ENCODE measurements around the gene MTHFR. TPM values are rescaled to one million over a fixed set of nuclear protein-coding genes. Genes with fewer than 3 reads are reported as not detected.
A peak's percentile ranks its signal among the peaks of the same experiment; 100 is the strongest.

The MTHFR gene
- 10 to 100 TPM; 38.5 to 53.9 TPM for total RNA-seq

DNA sequence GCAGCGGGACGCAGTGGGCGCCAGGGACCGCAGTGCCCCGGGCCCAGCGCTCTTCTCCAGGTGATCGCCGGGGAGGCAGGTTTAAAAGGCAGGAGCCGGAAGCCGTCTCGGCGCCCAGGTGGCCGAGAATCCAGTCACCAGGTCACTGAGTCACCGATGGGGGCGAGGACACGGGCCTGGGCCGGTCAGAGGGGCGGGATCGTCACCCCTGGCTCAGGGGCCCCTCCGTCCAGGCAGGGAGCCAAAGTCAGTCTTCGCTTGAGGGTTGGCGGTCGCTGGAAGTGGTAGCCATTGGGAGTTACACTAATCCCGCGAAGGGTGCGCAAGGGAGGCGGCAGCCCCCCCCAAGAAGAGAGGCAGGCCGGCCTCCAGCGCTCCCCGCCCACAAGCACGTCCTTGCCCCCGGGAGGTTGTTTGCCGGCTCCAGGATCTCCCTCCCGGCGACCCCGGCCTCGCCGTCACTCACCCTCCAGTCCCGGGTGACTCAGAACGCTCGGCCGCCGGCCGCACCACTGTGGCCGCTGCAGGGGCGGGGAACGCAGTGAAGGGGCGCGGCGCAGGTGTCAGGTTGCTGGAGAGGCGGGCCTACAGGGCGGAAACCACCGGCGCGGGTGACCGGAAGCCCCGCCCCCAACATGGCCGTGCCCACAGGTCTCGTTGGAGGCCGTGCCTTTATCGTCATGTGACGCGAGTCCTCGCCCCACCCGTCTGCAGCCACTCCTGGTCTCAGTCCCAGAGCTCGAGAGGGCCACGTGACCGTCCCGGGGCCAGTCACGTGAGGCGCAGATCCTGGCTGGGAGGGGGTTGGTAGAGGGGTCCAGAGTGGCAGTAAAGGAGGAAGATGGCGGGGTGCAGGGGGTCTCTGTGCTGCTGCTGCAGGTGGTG is at the start of gene MTHFR, which contains the start of gene CLCN6:
TSS of gene MTHFR (minus strand) at position 543 of the 885 bp plus-strand sequence. CDS start 2,848 bp downstream, outside the sequence.
TSS of gene CLCN6 (plus strand) at position 770 of the 885 bp plus-strand sequence. CDS start at position 842, 72 bp downstream.
- TF ChIP-seq, protein P1, sequence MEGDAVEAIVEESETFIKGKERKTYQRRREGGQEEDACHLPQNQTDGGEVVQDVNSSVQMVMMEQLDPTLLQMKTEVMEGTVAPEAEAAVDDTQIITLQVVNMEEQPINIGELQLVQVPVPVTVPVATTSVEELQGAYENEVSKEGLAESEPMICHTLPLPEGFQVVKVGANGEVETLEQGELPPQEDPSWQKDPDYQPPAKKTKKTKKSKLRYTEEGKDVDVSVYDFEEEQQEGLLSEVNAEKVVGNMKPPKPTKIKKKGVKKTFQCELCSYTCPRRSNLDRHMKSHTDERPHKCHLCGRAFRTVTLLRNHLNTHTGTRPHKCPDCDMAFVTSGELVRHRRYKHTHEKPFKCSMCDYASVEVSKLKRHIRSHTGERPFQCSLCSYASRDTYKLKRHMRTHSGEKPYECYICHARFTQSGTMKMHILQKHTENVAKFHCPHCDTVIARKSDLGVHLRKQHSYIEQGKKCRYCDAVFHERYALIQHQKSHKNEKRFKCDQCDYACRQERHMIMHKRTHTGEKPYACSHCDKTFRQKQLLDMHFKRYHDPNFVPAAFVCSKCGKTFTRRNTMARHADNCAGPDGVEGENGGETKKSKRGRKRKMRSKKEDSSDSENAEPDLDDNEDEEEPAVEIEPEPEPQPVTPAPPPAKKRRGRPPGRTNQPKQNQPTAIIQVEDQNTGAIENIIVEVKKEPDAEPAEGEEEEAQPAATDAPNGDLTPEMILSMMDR (IDR thresholded peaks at IDR 0.05): no peak
- peaks cover 0 to 75% of the 10 kb centered on the region in 2 donors for H3K4me1 ChIP-seq
- DNase-seq (ENCODE audit: low spot score): peak; percentile 100
- peak within 1 kb of the TSS; percentile 96 to 98 for H3K27ac ChIP-seq
- no peaks in the 10 kb centered on the region for H3K9me3 ChIP-seq
- peak within 1 kb of the TSS; percentile 75 to 83 for H3K4me3 ChIP-seq
- H3K27me3 ChIP-seq: no peaks in the 10 kb centered on the region
- peaks cover 27% of the 10 kb centered on the region for H3K36me3 ChIP-seq

DNA sequence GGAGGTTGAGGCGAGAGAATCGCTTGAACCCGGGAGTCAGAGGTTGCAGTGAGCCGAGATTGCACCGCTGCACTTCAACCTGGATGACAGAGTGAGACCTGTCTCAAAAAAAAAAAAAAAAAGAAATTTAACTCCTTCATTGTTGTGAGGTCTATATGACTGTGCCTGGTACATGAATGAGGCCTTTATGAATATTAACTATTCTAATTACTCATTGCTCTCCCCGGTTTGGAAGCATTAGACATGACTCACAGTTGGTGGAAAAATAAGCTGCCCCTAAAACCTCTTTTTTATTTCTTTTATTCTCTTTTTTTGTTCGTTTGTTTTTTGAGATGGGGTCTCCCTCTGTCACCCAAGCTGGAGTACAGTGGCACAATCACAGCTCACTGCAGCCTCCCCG is 49.7 kb upstream of the MTHFR start:
- Histone ChIP-seq H3K27me3 (peaks cover 0 to 4% of the 10 kb centered on the region in 2 donors), H3K9me3 (no peaks in the 10 kb centered on the region), H3K4me1 (peaks cover 0 to 8% of the 10 kb centered on the region in 2 donors), H3K27ac (peak overlapping the region; percentile 72 to 94), H3K36me3 (peaks cover 19% of the 10 kb centered on the region), H3K4me3 (no peak overlapping the region)
- no peak for DNase-seq (ENCODE audit: low spot score)
- TF ChIP-seq, protein P1 (IDR thresholded peaks at IDR 0.05): no peak

DNA sequence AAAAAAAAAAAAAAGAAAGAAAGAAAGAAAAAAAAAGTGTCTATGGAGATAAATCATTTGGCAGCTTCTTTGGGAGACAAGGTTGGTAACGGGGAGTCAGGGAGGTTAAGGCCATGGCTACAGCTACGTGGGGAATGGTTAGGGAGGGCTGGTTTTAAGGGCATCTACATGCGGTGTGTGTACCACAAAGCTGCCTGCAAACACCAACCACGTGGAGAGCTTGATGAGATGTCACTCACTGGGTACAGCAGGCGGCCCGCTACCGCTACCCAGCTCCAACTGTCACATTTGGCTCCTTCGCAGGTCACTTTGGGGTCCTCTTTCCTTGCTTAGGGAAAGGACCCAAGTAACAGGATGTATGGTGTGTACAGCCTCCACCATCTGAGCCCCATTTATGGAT is 48.8 kb upstream of the MTHFR start:
- DNase-seq (ENCODE audit: low spot score): no peak
- no peaks in the 10 kb centered on the region for H3K9me3 ChIP-seq
- H3K27me3 ChIP-seq: peaks cover 0 to 4% of the 10 kb centered on the region in 2 donors
- H3K36me3 ChIP-seq: peaks cover 19% of the 10 kb centered on the region
- TF ChIP-seq, protein P1 (IDR thresholded peaks at IDR 0.05): no peak
- H3K4me3 ChIP-seq: no peak overlapping the region
- peak overlapping the region; percentile 42 to 94 for H3K27ac ChIP-seq
- peaks cover 0 to 8% of the 10 kb centered on the region in 2 donors for H3K4me1 ChIP-seq

DNA sequence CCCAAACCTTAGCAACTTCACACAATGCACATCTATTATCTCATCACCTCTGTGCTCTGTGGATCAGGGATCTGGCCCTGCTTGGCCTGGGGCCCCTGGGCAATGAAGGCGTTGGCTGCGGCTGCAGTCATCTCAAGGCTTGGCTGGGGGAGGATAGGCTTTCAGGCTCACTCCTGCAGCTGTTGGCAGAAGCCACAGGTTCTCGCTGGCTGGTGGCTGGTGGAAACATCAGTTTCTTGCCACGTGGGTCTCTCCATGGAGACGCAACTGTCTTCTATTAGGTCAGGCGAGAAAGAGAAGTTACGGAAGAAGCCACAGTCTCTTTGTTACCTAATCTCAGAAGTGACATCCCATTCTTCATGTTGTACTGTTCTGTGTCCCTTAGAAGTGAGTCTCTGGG is 45.4 kb upstream of the MTHFR start:
- DNase-seq (ENCODE audit: low spot score): no peak
- Histone ChIP-seq H3K27me3 (no peaks in the 10 kb centered on the region), H3K9me3 (no peaks in the 10 kb centered on the region), H3K36me3 (peaks cover 12% of the 10 kb centered on the region), H3K4me3 (no peak overlapping the region), H3K27ac (no peak overlapping the region), H3K4me1 (peaks cover 0 to 11% of the 10 kb centered on the region in 2 donors)
- TF ChIP-seq, protein P1 (IDR thresholded peaks at IDR 0.05): no peak

DNA sequence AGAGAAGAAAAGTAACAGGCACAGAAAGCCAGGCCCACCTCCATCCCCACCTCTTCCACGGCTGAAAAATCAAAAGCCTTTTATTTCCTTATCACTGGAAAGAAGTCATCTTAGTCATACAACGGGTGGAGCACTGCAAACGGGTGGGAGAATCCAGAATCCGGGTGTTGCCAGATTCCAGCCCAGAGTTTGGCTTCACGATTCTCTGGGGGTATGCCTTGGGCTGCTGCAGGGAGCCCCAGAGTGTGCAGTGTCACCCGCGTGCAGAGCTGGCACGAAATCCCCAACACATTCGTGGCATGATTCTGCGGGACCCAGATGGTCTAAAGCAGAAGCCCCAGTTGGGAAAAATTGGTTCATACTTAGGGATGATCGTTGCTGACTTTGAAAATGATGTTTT is 44.4 kb upstream of the MTHFR start:
- Histone ChIP-seq H3K4me1 (peaks cover 0 to 11% of the 10 kb centered on the region in 2 donors), H3K27me3 (no peaks in the 10 kb centered on the region), H3K9me3 (no peaks in the 10 kb centered on the region), H3K36me3 (peaks cover 22% of the 10 kb centered on the region), H3K4me3 (no peak overlapping the region), H3K27ac (peak overlapping the region in 1 of 2 donors; percentile 88)
- no peak for DNase-seq (ENCODE audit: low spot score)
- TF ChIP-seq, protein P1 (IDR thresholded peaks at IDR 0.05): no peak
